GM12878 (cell line): ENCODE results near the gene MCAT. TPM values are rescaled to one million over a fixed set of nuclear protein-coding genes. Genes with fewer than 3 reads are reported as not detected.

ENCODE experiments used
- ATAC-seq: fragments of 200-7000 bp; cut with Tn5 transposase; 3 replicates; pipeline ENCODE4 v1.9.1; 2020; ENCODE audit warnings: mild to moderate bottlenecking, moderate library complexity
- BruUV-seq: library from RNA; stranded (reverse); fragments of 400-500 nt; replicated peaks from 2 replicates; lab custom pipeline; 2021; lab: Mats Ljungman, UMichigan
- CTCF ChIA-PET: fragments of 300-600 bp; sonication (Branson Sonifier 250); formaldehyde crosslinking; extraction: SDS; loops from one replicate; lab custom pipeline; 2021; ENCODE audit warnings: inconsistent platforms; lab: Yijun Ruan, JAX
- POLR2A ChIA-PET: fragments of 350-600 bp; formaldehyde crosslinking; extraction: SDS; loops from one replicate; lab custom pipeline; 2021; ENCODE audit warnings: inconsistent platforms; lab: Charles Lee
- RAD21 ChIA-PET: fragments of 300-600 bp; sonication (Branson Sonifier 250); formaldehyde crosslinking; loops from one replicate; lab custom pipeline; 2023; ENCODE audit warnings: antibody characterized with exemption; ENCODE audit not compliant: unreplicated experiment; lab: Charles Lee
- SMC1A ChIA-PET: fragments of 300-600 bp; sonication (Branson Sonifier 250); formaldehyde crosslinking; loops from one replicate; lab custom pipeline; 2023; ENCODE audit not compliant: unreplicated experiment, uncharacterized antibody; lab: Charles Lee
- DNase-seq: peaks from one replicate; pipeline ENCODE4 v3.0.0-alpha.2; 2011; ENCODE audit warnings: low read depth, low spot score
- FAIRE-seq: peaks from 3 replicates; lab custom pipeline; 2011; peaks lifted over from hg19 to GRCh38; lab: Jason Lieb, UNC
- H2AFZ ChIP-seq: 2 replicates; pipeline ENCODE4 v1.6.0; 2011; ENCODE audit warnings: low read depth, low read length, control low read depth; ENCODE audit not compliant: control insufficient read depth
- H3K27ac ChIP-seq: 2 replicates; pipeline ENCODE4 v1.5.1; 2011; ENCODE audit warnings: control low read depth; ENCODE audit not compliant: control insufficient read depth, insufficient read depth
- H3K27me3 ChIP-seq, 2 experiments: replicated peaks in 1 of 2; 2 replicates each; pipeline versions ENCODE4 v1.6.0 to v1.6.1; 2011; ENCODE audit warnings: low read length in 1 of 2; ENCODE audit not compliant: control insufficient read depth in 2 of 2, insufficient read depth in 2 of 2
- H3K36me3 ChIP-seq, 2 experiments: 2 replicates each; pipeline ENCODE4 v1.5.1; 2011; ENCODE audit warnings: low read length in 1 of 2; ENCODE audit not compliant: control insufficient read depth in 2 of 2, insufficient read depth in 2 of 2
- H3K4me1 ChIP-seq: 2 replicates; pipeline ENCODE4 v1.6.1; 2011; ENCODE audit warnings: mild to moderate bottlenecking, low read length, moderate library complexity, mixed read lengths; ENCODE audit not compliant: control insufficient read depth, insufficient read depth
- H3K4me2 ChIP-seq: 2 replicates; pipeline ENCODE4 v1.6.0; 2011; ENCODE audit warnings: control low read depth; ENCODE audit not compliant: control insufficient read depth, insufficient read depth
- H3K4me3 ChIP-seq: fragments of 200-600 bp; sonication (generic); 2 replicates; pipeline ENCODE4 v1.5.1; 2016
- H3K79me2 ChIP-seq: 2 replicates; pipeline ENCODE4 v1.6.0; 2011; ENCODE audit warnings: low read length; ENCODE audit not compliant: control insufficient read depth, insufficient read depth
- H3K9ac ChIP-seq: 2 replicates; pipeline ENCODE4 v1.8.0; 2011; ENCODE audit warnings: low read length, control low read depth, mixed read lengths; ENCODE audit not compliant: control insufficient read depth, insufficient read depth
- H3K9me3 ChIP-seq: replicated peaks from 3 replicates; pipeline ENCODE4 v1.5.1; 2011; ENCODE audit warnings: mild to moderate bottlenecking, low read length; ENCODE audit not compliant: control insufficient read depth, insufficient read depth
- H4K20me1 ChIP-seq: 2 replicates; pipeline ENCODE4 v1.6.0; 2011; ENCODE audit not compliant: control insufficient read depth, insufficient read depth
- HCFC1 ChIP-seq: fragments of 150-350 bp; IDR thresholded peaks from 2 replicates; pipeline ENCODE4 v1.6.1; 2014; ENCODE audit warnings: low read length
- IKZF1 ChIP-seq: fragments of 450-650 bp; conservative IDR thresholded peaks from 2 replicates; pipeline ENCODE4 v1.6.1; 2017; ENCODE audit warnings: antibody characterized with exemption, mild to moderate bottlenecking
- KDM1A ChIP-seq: fragments of 200-600 bp; sonication (generic); IDR thresholded peaks from 2 replicates; pipeline ENCODE4 v1.6.1; 2016; ENCODE audit warnings: borderline replicate concordance
- MTA3 ChIP-seq: IDR thresholded peaks from 2 replicates; pipeline ENCODE4 v1.6.1; 2012; ENCODE audit warnings: low read length, inconsistent platforms, borderline replicate concordance
- RB1 ChIP-seq: fragments of 450-650 bp; formaldehyde crosslinking; IDR thresholded peaks from 2 replicates; pipeline ENCODE4 v1.6.1; 2017; ENCODE audit warnings: mild to moderate bottlenecking, borderline replicate concordance
- RUNX3 ChIP-seq: IDR thresholded peaks from 2 replicates; pipeline ENCODE4 v1.6.1; 2012; ENCODE audit warnings: low read length, inconsistent platforms
- SMARCA5 ChIP-seq: fragments of 450-650 bp; IDR thresholded peaks from 2 replicates; pipeline ENCODE4 v1.6.1; 2017; ENCODE audit warnings: mild to moderate bottlenecking
- TCF12 ChIP-seq: IDR thresholded peaks from 2 replicates; pipeline ENCODE4 v1.6.1; 2011; ENCODE audit warnings: low read depth, mild to moderate bottlenecking, low read length
- TCF3 ChIP-seq: IDR thresholded peaks from 2 replicates; pipeline ENCODE4 v1.6.1; 2012; ENCODE audit warnings: low read depth, mild to moderate bottlenecking, low read length, borderline replicate concordance; ENCODE audit not compliant: insufficient read depth
- WGBS: methylation state at CpG from one replicate; pipeline ENCODE4 v1.1.6; 2016; ENCODE audit warnings: low lambda C conversion rate; ENCODE audit not compliant: insufficient replicate concordance, insufficient coverage; ENCODE audit errors: missing lambda C conversion rate; 5-methylcytosine and 5-hydroxymethylcytosine counted together
- in situ Hi-C: fragments of 300-500 bp; cut with MboI; formaldehyde crosslinking; loops from 9 replicates; pipeline ENCODE4 v1.14.3; 2018; ENCODE audit warnings: mixed read lengths
- intact Hi-C: fragments of 100-400 bp; cut with micrococcal nuclease; formaldehyde crosslinking; loops from one replicate; pipeline ENCODE4 v1.14.2; 2022; ENCODE audit not compliant: unreplicated experiment
- polyA plus RNA-seq, 11 experiments: library from polyadenylated mRNA; depleted of rRNA in 4 of 11; unstranded in 6 of 11; stranded (reverse) in 5 of 11; fragments of >200 nt; fragmentation: Nextera tagmentation in 4 of 11; fragmentation: Illumina TruSeq in 1 of 11; extraction: Ambion mirVana in 4 of 11; extraction: Trizol in 1 of 11; gene quantifications; 1 replicate in 1 of 11; 2 replicates in 10 of 11; pipeline versions ENCODE4 v1.2.1 to v1.2.3, GENCODE V29; 2011 to 2016; ENCODE audit warnings: inconsistent platforms in 2 of 11, missing spikeins in 2 of 11, low read depth in 1 of 11
- total RNA-seq, 4 experiments: library from RNA; depleted of rRNA in 3 of 4; stranded (reverse); fragments of >200 nt in 3 of 4; fragmentation: Illumina TruSeq in 1 of 4; extraction: Trizol in 1 of 4; gene quantifications; 2 replicates each; pipeline versions ENCODE4 v1.2.1 to v1.2.3, GENCODE V29; 2013 to 2021

The MCAT gene
- total and polyA plus RNA-seq, 10 of the 15 experiments (the other 5 are each of a cell fraction or from before 2014, with no cell fraction given): 3.6 to 29.1 (median 19.3) TPM

- TF ChIP-seq TCF3 (peak; percentile 58; the same call in 1 of the 2 replicates), KDM1A (no peak), MTA3 (no peak), TCF12 (peak; percentile 82; the same call in 1 of the 2 replicates), HCFC1 (no peak), RB1 (no peak)
These were observed 14.2 kb downstream of the MCAT start (continued) for GRCh38 chr22:43128928-43129424.

GRCh38 chr22:43128116-43128515 is 15.1 kb downstream of the MCAT start:
- ChIA-PET SMC1A (no interaction called here), CTCF (no interaction called here), POLR2A (no interaction called here)
- no peak overlapping the region for H3K27ac ChIP-seq
- DNase-seq: no peak
- peaks cover 0 to 1% of the 10 kb centered on the region in 2 experiments; a peak in 2 of 4 replicates for H3K36me3 ChIP-seq
- H3K9ac ChIP-seq: no peak overlapping the region
- no TSS peak for BruUV-seq
- 58% methylated on average over 13 of the region's 13 CpGs for WGBS
- TF ChIP-seq SMARCA5: no peak
- 0 out of 2 replicates have a peak, but pooled peaks have one; percentile 22 for TF ChIP-seq TCF12
- TF ChIP-seq IKZF1: 0 out of 2 replicates have a peak, but pooled peaks have one; percentile 19
- TF ChIP-seq TCF3: peak; percentile 46; the same call in 1 of the 2 replicates
- peak; percentile 48; the same call in 1 of the 2 replicates for TF ChIP-seq RUNX3
- TF ChIP-seq, all 136 proteins: peak for 4
- H3K79me2 ChIP-seq: no peaks in the 10 kb centered on the region
- peaks cover 31% of the 10 kb centered on the region for H3K4me1 ChIP-seq
- in situ Hi-C loops (no loop called here), intact Hi-C loops (no loop called here)
- no peak for ATAC-seq
- peak overlapping the region; percentile 17; the same call in 1 of the 2 replicates for H2AFZ ChIP-seq
- RAD21 ChIA-PET: no interaction called here
- no peaks in the 10 kb centered on the region for H4K20me1 ChIP-seq
- no peak overlapping the region for H3K4me3 ChIP-seq
- no peaks in the 10 kb centered on the region for H3K27me3 ChIP-seq
- H3K9me3 ChIP-seq: no peaks in the 10 kb centered on the region
- FAIRE-seq: no peak
- H3K4me2 ChIP-seq: no peak overlapping the region
